Measurements from ENCODE around the gene OR3A1. TPM values are rescaled to one million over a fixed set of nuclear protein-coding genes. Genes with fewer than 3 reads are reported as not detected.

Gene OR3A1
- total RNA-seq, 1 experiment from 2014 or later: not detected

DNA sequence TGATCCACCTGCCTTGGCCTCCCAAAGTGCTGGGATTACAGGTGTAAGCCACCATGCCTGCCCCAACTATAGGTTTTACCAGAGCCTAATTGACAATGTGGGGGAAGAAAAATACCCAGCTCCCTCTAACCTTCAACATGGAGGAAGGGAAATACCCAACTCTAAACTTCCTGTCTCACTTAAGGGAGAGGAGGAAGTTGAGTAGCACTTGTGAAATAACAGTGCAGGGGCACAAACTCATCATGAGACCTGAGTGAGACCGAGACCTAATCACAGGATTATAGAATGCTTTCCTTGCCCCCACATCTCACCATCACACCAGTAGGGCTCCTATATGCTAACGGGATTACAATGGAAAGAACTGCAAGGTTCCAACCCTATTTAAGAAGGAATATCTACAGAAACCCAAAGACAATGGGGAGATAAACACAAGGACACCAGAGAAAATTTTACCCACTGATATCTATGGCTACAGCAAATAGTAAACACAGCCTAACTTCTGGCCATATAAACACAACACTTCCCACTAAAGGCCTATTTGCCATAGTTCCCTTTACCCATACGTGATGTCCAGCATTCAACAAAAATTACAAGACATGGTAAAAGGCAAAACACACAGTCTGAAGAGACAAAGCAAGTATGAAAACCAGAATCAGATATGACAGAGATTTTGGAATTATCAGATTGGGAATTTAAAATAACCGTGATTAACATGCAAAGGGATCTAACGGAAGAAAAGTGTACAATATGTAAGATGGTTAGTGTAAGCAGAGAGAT, 26.9 kb downstream of the OR3A1 start:
- Histone ChIP-seq H3F3A (ENCODE audit: insufficient read depth, low read depth) (no peaks in the 10 kb centered on the region), H3K9me2 (ENCODE audit: insufficient read depth) (no peaks in the 10 kb centered on the region), H4K20me1 (ENCODE audit: insufficient read depth) (no peaks in the 10 kb centered on the region), H3K79me2 (ENCODE audit: low read depth) (no peaks in the 10 kb centered on the region), H3K4me3 (no peak overlapping the region), H2AFZ (no peak overlapping the region), H3K4me2 (no peak overlapping the region), H3K27ac (no peak overlapping the region), H3K4me1 (replicated peaks; ENCODE audit: insufficient read depth) (no peaks in the 10 kb centered on the region), H3K9me3 (ENCODE audit: insufficient read depth, low read depth) (no peaks in the 10 kb centered on the region), H3K36me3 (ENCODE audit: low read depth) (no peaks in the 10 kb centered on the region), H3K27me3 (ENCODE audit: insufficient read depth, low read depth) (peaks cover 40% of the 10 kb centered on the region)
- no TSS peak for BruUV-seq (replicated peaks)
- TF ChIP-seq, protein P1, sequence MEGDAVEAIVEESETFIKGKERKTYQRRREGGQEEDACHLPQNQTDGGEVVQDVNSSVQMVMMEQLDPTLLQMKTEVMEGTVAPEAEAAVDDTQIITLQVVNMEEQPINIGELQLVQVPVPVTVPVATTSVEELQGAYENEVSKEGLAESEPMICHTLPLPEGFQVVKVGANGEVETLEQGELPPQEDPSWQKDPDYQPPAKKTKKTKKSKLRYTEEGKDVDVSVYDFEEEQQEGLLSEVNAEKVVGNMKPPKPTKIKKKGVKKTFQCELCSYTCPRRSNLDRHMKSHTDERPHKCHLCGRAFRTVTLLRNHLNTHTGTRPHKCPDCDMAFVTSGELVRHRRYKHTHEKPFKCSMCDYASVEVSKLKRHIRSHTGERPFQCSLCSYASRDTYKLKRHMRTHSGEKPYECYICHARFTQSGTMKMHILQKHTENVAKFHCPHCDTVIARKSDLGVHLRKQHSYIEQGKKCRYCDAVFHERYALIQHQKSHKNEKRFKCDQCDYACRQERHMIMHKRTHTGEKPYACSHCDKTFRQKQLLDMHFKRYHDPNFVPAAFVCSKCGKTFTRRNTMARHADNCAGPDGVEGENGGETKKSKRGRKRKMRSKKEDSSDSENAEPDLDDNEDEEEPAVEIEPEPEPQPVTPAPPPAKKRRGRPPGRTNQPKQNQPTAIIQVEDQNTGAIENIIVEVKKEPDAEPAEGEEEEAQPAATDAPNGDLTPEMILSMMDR (conservative IDR thresholded peaks at IDR 0.05): no peak
- no peak for TF ChIP-seq EZH2 (IDR thresholded peaks at IDR 0.05; ENCODE audit: low read depth)
- POLR2A ChIA-PET (ENCODE audit: unreplicated experiment): no interaction called here
- CTCF ChIA-PET: no interaction called here
- DNase-seq: no peak
- intact Hi-C loops (cut with micrococcal nuclease; ENCODE audit: unreplicated experiment): no loop called here

DNA sequence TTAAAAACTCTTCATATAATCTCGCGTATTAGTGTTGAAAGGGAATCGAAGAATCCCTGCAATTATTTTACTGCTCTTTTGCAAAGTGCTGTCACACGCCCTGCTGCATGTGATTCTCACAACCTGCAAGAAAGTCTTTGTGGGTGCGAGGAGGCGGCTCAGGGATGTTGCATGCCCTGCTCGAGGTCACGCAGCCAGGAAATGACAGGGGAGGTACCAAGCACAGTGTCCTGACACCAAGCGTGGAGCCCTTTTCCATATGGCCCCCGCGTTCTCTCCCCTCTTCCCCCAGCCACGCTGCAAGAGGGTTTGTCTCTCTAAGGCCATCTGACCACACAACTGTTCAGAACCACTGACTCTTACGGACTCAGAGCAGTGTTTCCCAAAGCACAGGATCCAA, 37.6 kb downstream of the OR3A1 start:
- TF ChIP-seq EZH2 (IDR thresholded peaks at IDR 0.05; ENCODE audit: low read depth): no peak
- TF ChIP-seq, protein P1 (conservative IDR thresholded peaks at IDR 0.05): no peak
- Histone ChIP-seq H2AFZ (no peak overlapping the region), H3K36me3 (ENCODE audit: low read depth) (no peaks in the 10 kb centered on the region), H4K20me1 (ENCODE audit: insufficient read depth) (no peaks in the 10 kb centered on the region), H3K9me2 (ENCODE audit: insufficient read depth) (no peaks in the 10 kb centered on the region), H3K4me1 (replicated peaks; ENCODE audit: insufficient read depth) (no peaks in the 10 kb centered on the region), H3K27me3 (ENCODE audit: insufficient read depth, low read depth) (peaks cover 88% of the 10 kb centered on the region), H3F3A (ENCODE audit: insufficient read depth, low read depth) (no peaks in the 10 kb centered on the region), H3K9me3 (ENCODE audit: insufficient read depth, low read depth) (no peaks in the 10 kb centered on the region), H3K4me2 (no peak overlapping the region), H3K4me3 (no peak overlapping the region), H3K79me2 (ENCODE audit: low read depth) (no peaks in the 10 kb centered on the region), H3K27ac (no peak overlapping the region)
- DNase-seq: no peak
- intact Hi-C loops (cut with micrococcal nuclease; ENCODE audit: unreplicated experiment): no loop called here
- POLR2A ChIA-PET (ENCODE audit: unreplicated experiment): no interaction called here
- BruUV-seq (replicated peaks): no TSS peak
- CTCF ChIA-PET: no interaction called here

DNA sequence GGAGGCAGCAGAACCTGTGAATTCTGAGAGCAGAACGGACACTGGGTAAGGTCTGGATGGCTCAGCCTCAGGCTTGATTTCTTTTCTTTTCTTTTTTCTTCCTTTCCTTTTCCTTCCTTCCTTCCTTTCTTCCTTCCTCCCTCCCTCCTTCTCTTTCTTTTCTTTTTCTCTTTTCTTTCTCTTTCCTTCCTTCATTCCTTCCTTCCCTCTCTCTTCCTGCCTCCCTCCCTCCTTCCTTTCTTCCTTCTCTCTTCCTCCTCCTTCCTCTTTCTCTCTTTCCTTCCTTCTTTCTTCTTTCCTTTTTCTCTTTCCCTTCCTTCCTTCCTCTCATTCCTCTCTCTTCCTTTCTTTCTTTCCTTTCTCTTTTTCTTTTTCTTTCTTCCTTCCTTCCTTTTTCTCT, 38.0 kb downstream of the OR3A1 start:
- Histone ChIP-seq H2AFZ (no peak overlapping the region), H3K9me2 (ENCODE audit: insufficient read depth) (no peaks in the 10 kb centered on the region), H3F3A (ENCODE audit: insufficient read depth, low read depth) (no peaks in the 10 kb centered on the region), H3K27ac (no peak overlapping the region), H3K4me2 (no peak overlapping the region), H3K79me2 (ENCODE audit: low read depth) (no peaks in the 10 kb centered on the region), H3K36me3 (ENCODE audit: low read depth) (no peaks in the 10 kb centered on the region), H3K9me3 (ENCODE audit: insufficient read depth, low read depth) (no peaks in the 10 kb centered on the region), H3K4me3 (no peak overlapping the region), H4K20me1 (ENCODE audit: insufficient read depth) (no peaks in the 10 kb centered on the region), H3K4me1 (replicated peaks; ENCODE audit: insufficient read depth) (no peaks in the 10 kb centered on the region), H3K27me3 (ENCODE audit: insufficient read depth, low read depth) (peaks cover 87% of the 10 kb centered on the region)
- no TSS peak for BruUV-seq (replicated peaks)
- intact Hi-C loops (cut with micrococcal nuclease; ENCODE audit: unreplicated experiment): no loop called here
- no peak for TF ChIP-seq EZH2 (IDR thresholded peaks at IDR 0.05; ENCODE audit: low read depth)
- TF ChIP-seq, protein P1 (conservative IDR thresholded peaks at IDR 0.05): no peak
- no peak for DNase-seq
- ChIA-PET POLR2A (ENCODE audit: unreplicated experiment) (no interaction called here), CTCF (no interaction called here)
